HFFc6 (cell line): Measurements from ENCODE around the gene PPP1R26. TPM values are rescaled to one million over a fixed set of nuclear protein-coding genes. Genes with fewer than 3 reads are reported as not detected.
A peak's percentile ranks its signal among the peaks of the same experiment; 100 is the strongest.

Experiments used
- DNase-seq: peaks from one replicate; pipeline ENCODE4 v3.0.0-alpha.2; 2018
- H3K27ac Mint-ChIP-seq: 2 replicates; pipeline ENCODE4 v1.8.0; 2020; ENCODE audit warnings: mild to moderate bottlenecking, mixed read lengths
- H3K27me3 Mint-ChIP-seq: 2 replicates; pipeline ENCODE4 v1.8.0; 2021; ENCODE audit warnings: mild to moderate bottlenecking, moderate library complexity, mixed read lengths; ENCODE audit not compliant: insufficient read depth
- H3K36me3 Mint-ChIP-seq: 2 replicates; pipeline ENCODE4 v1.8.0; 2021; ENCODE audit warnings: low read depth, mixed read lengths
- H3K4me1 Mint-ChIP-seq: 2 replicates; pipeline ENCODE4 v1.8.0; 2020; ENCODE audit warnings: low read depth, mixed read lengths
- H3K4me3 Mint-ChIP-seq: 2 replicates; pipeline ENCODE4 v1.8.0; 2020; ENCODE audit warnings: mild to moderate bottlenecking, moderate library complexity, mixed read lengths
- H3K9me3 Mint-ChIP-seq: 2 replicates; pipeline ENCODE4 v1.8.0; 2020; ENCODE audit warnings: mild to moderate bottlenecking, mixed read lengths
- total RNA-seq, 6 experiments: library from RNA; stranded (reverse); fragmentation: NEBNext Ultra II Directional; extraction: Animal tissue kit (Norgen Biotek cat#: 25700); gene quantifications; 2 replicates in 1 of 6; 3 replicates in 5 of 6; pipeline ENCODE4 v1.2.3, GENCODE V29; 2021
- TF ChIP-seq, protein P1 (sequence below): fragments of 200-600 bp; sonication (generic); IDR thresholded peaks from 2 replicates; pipeline ENCODE4 v1.5.0; 2021; ENCODE audit warnings: antibody characterized with exemption, mild to moderate bottlenecking

PPP1R26 gene
- total RNA-seq, 6 experiments from 2014 or later: 10.6 to 14.9 (median 11.0) TPM

DNA sequence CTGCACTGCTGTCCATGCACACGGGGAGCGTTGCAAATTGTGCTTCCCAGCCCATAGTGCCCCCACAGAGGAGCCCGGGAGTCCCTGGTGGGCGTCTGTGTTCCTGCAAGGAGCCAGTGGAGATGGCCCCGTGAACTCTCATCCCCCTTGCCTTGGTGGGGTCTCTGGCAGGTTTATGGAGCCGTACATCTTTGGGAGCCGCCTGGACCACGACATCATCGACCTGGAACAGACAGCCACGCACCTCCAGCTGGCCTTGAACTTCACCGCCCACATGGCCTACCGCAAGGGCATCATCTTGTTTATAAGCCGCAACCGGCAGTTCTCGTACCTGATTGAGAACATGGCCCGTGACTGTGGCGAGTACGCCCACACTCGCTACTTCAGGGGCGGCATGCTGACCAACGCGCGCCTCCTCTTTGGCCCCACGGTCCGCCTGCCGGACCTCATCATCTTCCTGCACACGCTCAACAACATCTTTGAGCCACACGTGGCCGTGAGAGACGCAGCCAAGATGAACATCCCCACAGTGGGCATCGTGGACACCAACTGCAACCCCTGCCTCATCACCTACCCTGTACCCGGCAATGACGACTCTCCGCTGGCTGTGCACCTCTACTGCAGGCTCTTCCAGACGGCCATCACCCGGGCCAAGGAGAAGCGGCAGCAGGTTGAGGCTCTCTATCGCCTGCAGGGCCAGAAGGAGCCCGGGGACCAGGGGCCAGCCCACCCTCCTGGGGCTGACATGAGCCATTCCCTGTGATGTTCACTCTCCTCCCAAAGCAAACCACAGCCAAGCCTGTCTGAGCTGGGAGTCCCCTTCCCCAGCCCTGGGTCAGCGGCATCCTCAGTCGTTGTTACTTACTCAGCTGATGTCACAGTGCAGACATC, 24.0 kb downstream of the PPP1R26 start:
- no peak for DNase-seq
- no peak overlapping the region for H3K27ac Mint-ChIP-seq
- TF ChIP-seq, protein P1, sequence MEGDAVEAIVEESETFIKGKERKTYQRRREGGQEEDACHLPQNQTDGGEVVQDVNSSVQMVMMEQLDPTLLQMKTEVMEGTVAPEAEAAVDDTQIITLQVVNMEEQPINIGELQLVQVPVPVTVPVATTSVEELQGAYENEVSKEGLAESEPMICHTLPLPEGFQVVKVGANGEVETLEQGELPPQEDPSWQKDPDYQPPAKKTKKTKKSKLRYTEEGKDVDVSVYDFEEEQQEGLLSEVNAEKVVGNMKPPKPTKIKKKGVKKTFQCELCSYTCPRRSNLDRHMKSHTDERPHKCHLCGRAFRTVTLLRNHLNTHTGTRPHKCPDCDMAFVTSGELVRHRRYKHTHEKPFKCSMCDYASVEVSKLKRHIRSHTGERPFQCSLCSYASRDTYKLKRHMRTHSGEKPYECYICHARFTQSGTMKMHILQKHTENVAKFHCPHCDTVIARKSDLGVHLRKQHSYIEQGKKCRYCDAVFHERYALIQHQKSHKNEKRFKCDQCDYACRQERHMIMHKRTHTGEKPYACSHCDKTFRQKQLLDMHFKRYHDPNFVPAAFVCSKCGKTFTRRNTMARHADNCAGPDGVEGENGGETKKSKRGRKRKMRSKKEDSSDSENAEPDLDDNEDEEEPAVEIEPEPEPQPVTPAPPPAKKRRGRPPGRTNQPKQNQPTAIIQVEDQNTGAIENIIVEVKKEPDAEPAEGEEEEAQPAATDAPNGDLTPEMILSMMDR: 0 out of 2 replicates have a peak, but pooled peaks have one; percentile 12
- H3K9me3 Mint-ChIP-seq: no peaks in the 10 kb centered on the region
- no peak overlapping the region for H3K4me3 Mint-ChIP-seq
- H3K4me1 Mint-ChIP-seq: 0 out of 2 replicates have a peak, but pooled peaks cover 7% of the 10 kb centered on the region
- peaks cover 4% of the 10 kb centered on the region; the same call in 1 of the 2 replicates for H3K36me3 Mint-ChIP-seq
- H3K27me3 Mint-ChIP-seq: peaks cover 2% of the 10 kb centered on the region

DNA sequence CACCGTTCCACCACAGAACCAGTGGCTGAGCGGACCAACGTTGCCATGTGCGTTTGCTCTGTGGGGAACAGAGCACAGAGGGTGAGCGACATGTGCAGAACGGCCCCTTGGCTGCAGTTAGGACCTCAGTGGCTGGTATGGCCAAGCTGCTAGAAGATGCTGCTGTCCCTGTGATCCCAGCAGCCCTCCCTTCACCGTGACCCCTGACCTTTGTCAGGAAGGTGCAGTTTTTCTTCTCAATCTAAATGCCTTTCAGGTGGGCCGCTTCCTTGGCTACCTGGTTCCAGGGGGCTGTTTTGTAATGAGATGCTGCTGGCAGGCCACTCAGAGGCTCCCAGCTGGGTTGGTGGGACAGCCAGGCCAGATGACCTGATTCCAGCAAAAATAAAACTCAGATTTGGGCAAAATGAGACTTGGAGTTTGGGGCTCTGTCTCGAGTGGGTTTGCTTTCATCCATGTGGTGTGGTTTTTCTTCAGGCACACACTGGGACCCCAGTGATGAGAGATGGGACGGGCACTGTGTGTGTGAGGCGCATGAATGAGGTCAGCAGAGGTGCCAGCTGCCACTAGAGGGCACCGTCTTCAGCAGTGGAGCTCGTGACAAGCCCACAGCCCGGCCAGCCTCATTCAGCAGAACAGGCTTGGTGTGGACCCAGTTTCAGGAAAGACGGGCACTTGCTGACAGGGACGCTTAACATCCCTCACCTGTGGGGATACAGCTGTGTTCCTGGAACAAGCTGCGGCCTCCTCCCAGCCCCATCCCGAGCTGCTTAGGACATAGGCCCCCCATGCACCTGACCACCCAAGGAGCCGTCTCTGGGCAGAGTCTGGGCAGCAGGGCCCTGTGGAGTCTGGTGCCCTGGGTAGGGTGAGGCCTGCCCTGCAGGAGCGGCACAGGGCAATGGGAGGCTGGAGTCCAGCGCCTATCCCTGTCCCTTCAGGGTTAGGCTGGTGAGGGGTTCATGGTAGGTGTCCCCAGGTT, 25.0 kb downstream of the PPP1R26 start:
- DNase-seq: peak; percentile 51

DNA sequence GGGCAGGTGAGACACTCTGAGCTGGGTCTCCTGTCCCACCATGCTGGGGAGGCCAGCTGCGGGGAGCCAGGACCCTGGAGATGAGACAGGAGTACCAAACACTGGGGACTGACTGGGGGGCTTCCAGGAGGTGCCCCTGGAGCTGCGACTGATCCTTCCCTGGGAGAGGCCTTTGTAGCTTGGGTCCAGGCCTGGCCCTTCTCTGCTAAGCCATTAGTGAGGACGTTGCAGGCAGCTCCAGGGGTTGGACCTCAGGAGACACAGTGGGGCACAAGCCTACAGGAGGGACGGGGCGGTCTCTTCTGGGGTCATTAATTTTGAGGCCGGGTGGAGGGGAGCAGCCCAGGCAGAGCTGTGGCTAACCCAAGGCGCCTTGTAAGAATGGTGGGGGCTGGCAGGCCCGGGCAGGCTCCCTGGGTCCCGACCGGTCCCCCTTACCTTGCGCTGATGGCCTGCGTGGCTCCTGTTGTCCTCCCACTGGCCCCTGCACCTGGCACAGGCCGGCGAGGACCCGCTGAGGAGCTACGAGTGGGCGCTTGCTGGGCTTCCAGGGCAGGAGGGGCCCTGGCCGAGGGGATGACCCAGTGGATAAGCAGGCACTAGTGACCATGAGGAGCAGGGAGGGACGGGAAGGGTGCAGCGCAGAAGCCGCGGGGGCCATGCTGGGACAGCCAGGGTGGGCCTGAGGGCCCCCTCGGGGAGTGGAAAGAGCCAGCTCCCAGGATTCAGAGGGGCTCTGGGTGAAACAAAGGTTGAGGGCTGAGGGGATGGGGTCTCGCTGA, 26.0 kb downstream of the PPP1R26 start:
- H3K27ac Mint-ChIP-seq: no peak overlapping the region
- no peak for DNase-seq
- peaks cover 4% of the 10 kb centered on the region; the same call in 1 of the 2 replicates for H3K36me3 Mint-ChIP-seq
- H3K4me3 Mint-ChIP-seq: no peak overlapping the region
- H3K9me3 Mint-ChIP-seq: no peaks in the 10 kb centered on the region
- 0 out of 2 replicates have a peak, but pooled peaks cover 7% of the 10 kb centered on the region for H3K4me1 Mint-ChIP-seq
- peaks cover 2% of the 10 kb centered on the region; the same call in 1 of the 2 replicates for H3K27me3 Mint-ChIP-seq
- TF ChIP-seq, protein P1: no peak

More for the DNA sequence above, 25.0 kb downstream of the PPP1R26 start:
- H3K9me3 Mint-ChIP-seq: no peaks in the 10 kb centered on the region
- peaks cover 2% of the 10 kb centered on the region for H3K27me3 Mint-ChIP-seq
- 0 out of 2 replicates have a peak, but pooled peaks cover 7% of the 10 kb centered on the region for H3K4me1 Mint-ChIP-seq
- no peak overlapping the region for H3K4me3 Mint-ChIP-seq
- TF ChIP-seq, protein P1: peak; percentile 88
- H3K27ac Mint-ChIP-seq: no peak overlapping the region
- H3K36me3 Mint-ChIP-seq: peaks cover 4% of the 10 kb centered on the region; the same call in 1 of the 2 replicates

DNA sequence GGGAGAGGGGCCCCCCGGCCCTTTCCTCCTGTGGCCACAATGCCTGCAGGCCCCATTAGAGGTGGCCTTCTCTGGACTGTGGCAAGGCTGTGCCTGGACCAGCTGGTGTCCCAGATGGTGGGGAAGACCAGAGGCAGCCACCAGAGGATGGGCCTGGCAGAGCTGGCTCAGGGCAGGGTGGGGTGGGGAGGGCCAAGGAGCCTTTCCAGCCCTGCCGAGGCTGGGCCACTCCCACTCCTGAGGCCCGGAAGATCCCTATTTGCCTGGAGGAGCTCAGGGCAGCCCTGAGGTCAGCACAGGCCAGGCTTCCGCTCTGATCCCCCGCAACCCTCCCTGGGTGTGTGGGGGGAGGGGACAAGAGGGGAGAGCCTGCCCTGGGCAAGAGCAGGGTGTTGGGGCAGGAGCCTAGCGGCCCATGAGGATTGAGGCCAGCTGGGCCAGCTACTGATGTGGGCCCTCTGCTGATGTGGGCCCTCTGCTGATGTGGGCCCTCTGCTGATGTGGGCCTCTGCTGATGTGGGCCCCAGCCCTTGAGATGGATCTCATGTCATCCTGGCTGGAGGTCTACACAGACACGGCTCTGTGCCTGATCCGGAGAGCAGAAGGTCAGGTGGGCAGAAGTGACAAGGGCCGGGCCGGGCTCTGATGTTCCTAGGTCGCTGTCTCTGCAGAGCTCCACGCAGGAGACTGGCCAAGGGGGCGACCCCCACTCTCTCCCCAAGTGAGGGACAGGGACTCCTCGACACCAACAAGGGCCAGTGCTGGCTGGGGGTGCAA, 26.9 kb downstream of the PPP1R26 start:
- Mint-ChIP-seq H3K36me3 (peaks cover 4% of the 10 kb centered on the region; the same call in 1 of the 2 replicates), H3K4me1 (peaks cover 14% of the 10 kb centered on the region), H3K4me3 (no peak overlapping the region), H3K27ac (no peak overlapping the region), H3K27me3 (peaks cover 2% of the 10 kb centered on the region; the same call in 1 of the 2 replicates), H3K9me3 (no peaks in the 10 kb centered on the region)
- TF ChIP-seq, protein P1: no peak
- DNase-seq: no peak
